Smooth muscle cell (in vitro differentiated cells): ENCODE data around the gene SLIT3. TPM values are rescaled to one million over a fixed set of nuclear protein-coding genes. Genes with fewer than 3 reads are reported as not detected.

Experiments used
- DNase-seq: peaks from one replicate; lab custom pipeline; 2025; ENCODE audit not compliant: unreplicated experiment; lab: John Stamatoyannopoulos, UW
- H2AFZ ChIP-seq: fragments of 200-600 bp; sonication (generic); 2 replicates; pipeline ENCODE4 v1.6.0; 2016; ENCODE audit warnings: antibody characterized with exemption, low read depth, mild to moderate bottlenecking
- H3F3A ChIP-seq: fragments of 200-600 bp; sonication (generic); 2 replicates; pipeline ENCODE4 v1.6.0; 2017; ENCODE audit warnings: antibody characterized with exemption, low read depth
- H3K27ac ChIP-seq: fragments of 200-600 bp; sonication (generic); 2 replicates; pipeline ENCODE4 v1.5.1; 2016; ENCODE audit warnings: low read depth, mild to moderate bottlenecking
- H3K27me3 ChIP-seq: fragments of 200-600 bp; sonication (generic); 2 replicates; pipeline ENCODE4 v1.6.1; 2016; ENCODE audit warnings: low read depth, mild to moderate bottlenecking
- H3K36me3 ChIP-seq: fragments of 200-600 bp; sonication (generic); 2 replicates; pipeline ENCODE4 v1.5.1; 2016; ENCODE audit warnings: low read depth
- H3K4me1 ChIP-seq: fragments of 200-600 bp; sonication (generic); 2 replicates; pipeline ENCODE4 v1.5.1; 2016; ENCODE audit warnings: low read depth
- H3K4me2 ChIP-seq: fragments of 200-600 bp; sonication (generic); 2 replicates; pipeline ENCODE4 v1.6.0; 2016; ENCODE audit warnings: mild to moderate bottlenecking
- H3K4me3 ChIP-seq: fragments of 200-600 bp; sonication (generic); 2 replicates; pipeline ENCODE4 v1.5.1; 2016; ENCODE audit warnings: mild to moderate bottlenecking
- H3K79me2 ChIP-seq: fragments of 200-600 bp; sonication (generic); 2 replicates; pipeline ENCODE4 v1.6.0; 2016; ENCODE audit warnings: low read depth, mild to moderate bottlenecking
- H3K9ac ChIP-seq: fragments of 200-600 bp; sonication (generic); 2 replicates; pipeline ENCODE4 v1.6.0; 2016; ENCODE audit warnings: low read depth
- H3K9me3 ChIP-seq: fragments of 200-600 bp; sonication (generic); replicated peaks from 2 replicates; pipeline ENCODE4 v1.5.1; 2016; ENCODE audit warnings: low read depth
- H4K20me1 ChIP-seq: fragments of 200-600 bp; sonication (generic); 2 replicates; pipeline ENCODE4 v1.6.0; 2016; ENCODE audit warnings: low read depth
- CTCF ChIP-seq: fragments of 200-600 bp; sonication (generic); IDR thresholded peaks from 2 replicates; pipeline ENCODE4 v1.5.1; 2017; ENCODE audit warnings: borderline replicate concordance, mild to moderate bottlenecking, antibody characterized with exemption; ENCODE audit not compliant: insufficient read depth, poor library complexity, severe bottlenecking
- WGBS: methylation state at CpG from one replicate; pipeline ENCODE4 v1.1.7; 2016; ENCODE audit warnings: low lambda C conversion rate; 5-methylcytosine and 5-hydroxymethylcytosine counted together
- polyA plus RNA-seq: library from polyadenylated mRNA; unstranded; fragments of >200 nt; fragmentation: Nextera tagmentation; extraction: Ambion mirVana; gene quantifications from 2 replicates; pipeline ENCODE4 v1.2.1, GENCODE V29; 2016
- total RNA-seq: library from RNA; depleted of rRNA; stranded (reverse); fragments of >200 nt; gene quantifications from 2 replicates; pipeline ENCODE4 v1.2.3, GENCODE V29; 2014

The SLIT3 gene
- total and polyA plus RNA-seq, 2 experiments from 2014 or later: 25.4 to 29.5 TPM

DNA sequence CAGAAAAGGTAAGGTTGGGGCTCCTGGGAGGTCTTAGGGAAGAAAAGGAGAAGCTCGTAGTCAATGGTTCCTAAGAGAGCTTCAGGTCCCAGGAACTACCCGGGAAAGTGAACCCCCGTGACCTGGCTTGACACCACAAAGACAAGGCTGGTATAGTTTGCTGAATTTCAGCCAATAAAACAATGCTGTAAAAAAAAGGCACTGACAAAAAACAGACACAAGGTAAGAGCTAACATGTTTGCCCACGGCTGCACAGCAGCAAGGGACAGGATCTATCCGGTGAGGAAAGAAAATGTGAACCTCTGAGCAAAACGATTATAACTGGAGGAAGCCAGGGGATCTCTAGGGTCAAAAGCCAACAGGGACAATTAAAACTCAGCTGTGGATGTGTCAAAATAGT lies 17.1 kb downstream of the SLIT3 start:
- Histone ChIP-seq H3K4me2 (no peak overlapping the region), H3K9me3 (no peaks in the 10 kb centered on the region), H3K4me1 (no peaks in the 10 kb centered on the region), H2AFZ (no peak overlapping the region), H3K79me2 (peaks cover 5% of the 10 kb centered on the region), H3K9ac (no peak overlapping the region), H3K27ac (no peak overlapping the region), H3K36me3 (no peaks in the 10 kb centered on the region), H3K27me3 (no peaks in the 10 kb centered on the region), H4K20me1 (peaks cover 12% of the 10 kb centered on the region), H3F3A (no peaks in the 10 kb centered on the region), H3K4me3 (no peak overlapping the region)
- DNase-seq: no peak
- 95% methylated on average over 6 of the region's 6 CpGs for WGBS
- TF ChIP-seq CTCF: no peak

GRCh38 chr5:169281625-169282024 lies 19.3 kb downstream of the SLIT3 start:
- no peak overlapping the region for H3K27ac ChIP-seq
- no peak overlapping the region for H3K4me3 ChIP-seq
- no peaks in the 10 kb centered on the region for H3K9me3 ChIP-seq
- H3F3A ChIP-seq: no peaks in the 10 kb centered on the region
- no peaks in the 10 kb centered on the region for H3K79me2 ChIP-seq
- H2AFZ ChIP-seq: no peak overlapping the region
- no peak for TF ChIP-seq CTCF
- no peak overlapping the region for H3K4me2 ChIP-seq
- no peaks in the 10 kb centered on the region for H3K27me3 ChIP-seq
- no peaks in the 10 kb centered on the region for H3K4me1 ChIP-seq
- no peak overlapping the region for H3K9ac ChIP-seq
- no peaks in the 10 kb centered on the region for H4K20me1 ChIP-seq
- H3K36me3 ChIP-seq: no peaks in the 10 kb centered on the region
- DNase-seq: no peak
- WGBS: 93% methylated on average over 1 of the region's 1 CpG

DNA sequence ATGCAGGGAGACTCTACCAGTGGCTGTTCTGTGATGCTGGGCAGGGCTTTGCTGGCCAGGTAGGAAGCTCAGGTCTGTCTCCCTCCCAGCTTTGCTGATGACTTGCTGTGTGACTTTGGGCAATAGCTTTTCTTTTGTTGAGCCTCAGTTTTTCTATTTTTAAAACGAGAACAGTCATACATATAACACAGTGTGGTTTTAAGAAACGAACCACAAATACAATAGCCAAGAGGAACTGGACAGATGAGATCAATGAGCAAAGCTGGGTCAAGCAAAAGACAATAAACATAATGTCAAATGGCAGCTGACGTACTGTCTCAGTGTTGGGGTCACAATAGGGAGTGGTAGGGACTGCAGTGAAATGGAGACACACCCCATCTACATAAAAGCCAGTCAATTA lies 20.2 kb downstream of the SLIT3 start:
- Histone ChIP-seq H2AFZ (no peak overlapping the region), H3K27ac (no peak overlapping the region), H3K4me3 (no peak overlapping the region), H3K9me3 (no peaks in the 10 kb centered on the region), H3K9ac (no peak overlapping the region), H3K4me1 (no peaks in the 10 kb centered on the region), H3K27me3 (no peaks in the 10 kb centered on the region), H3K36me3 (no peaks in the 10 kb centered on the region), H3K4me2 (no peak overlapping the region), H4K20me1 (no peaks in the 10 kb centered on the region), H3K79me2 (no peaks in the 10 kb centered on the region), H3F3A (no peaks in the 10 kb centered on the region)
- no peak for TF ChIP-seq CTCF
- whole genome bisulfite sequencing: 92% methylated on average over 3 of the region's 3 CpGs
- no peak for DNase-seq

DNA sequence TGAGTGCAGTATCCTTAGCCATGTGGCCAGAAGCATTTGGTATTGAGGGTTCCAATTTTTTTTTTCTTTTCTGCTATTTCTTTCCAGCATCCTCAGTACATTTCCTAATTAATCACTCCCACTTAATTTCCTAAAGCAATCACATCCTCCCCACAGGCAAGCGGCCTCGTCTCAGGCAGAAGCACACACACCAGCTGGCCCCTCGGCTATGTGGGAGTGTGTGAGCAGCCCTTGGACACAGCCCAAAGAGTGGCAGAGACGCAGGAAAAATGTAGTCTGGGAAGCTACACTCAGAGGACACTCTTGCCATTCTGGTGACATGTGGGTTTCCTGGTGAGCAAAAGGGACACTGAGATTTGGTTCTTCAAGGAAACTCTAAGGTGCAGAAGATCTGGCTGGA lies 20.7 kb downstream of the SLIT3 start:
- no peak for DNase-seq
- TF ChIP-seq CTCF: no peak

More for the DNA sequence above, 20.7 kb downstream of the SLIT3 start:
- Histone ChIP-seq H2AFZ (no peak overlapping the region), H3K36me3 (no peaks in the 10 kb centered on the region), H3K9ac (no peak overlapping the region), H3K27ac (no peak overlapping the region), H3K4me1 (no peaks in the 10 kb centered on the region), H3K79me2 (no peaks in the 10 kb centered on the region), H3K4me2 (no peak overlapping the region), H4K20me1 (no peaks in the 10 kb centered on the region), H3K4me3 (no peak overlapping the region), H3F3A (no peaks in the 10 kb centered on the region), H3K9me3 (no peaks in the 10 kb centered on the region), H3K27me3 (no peaks in the 10 kb centered on the region)
- WGBS: 58% methylated on average over 4 of the region's 4 CpGs
